Activated CD8-positive, alpha-beta memory T cell treated with anti-CD3 and anti-CD28 coated beads, Interleukin-2, amount 50 U/mL, for 1 hour (primary cell): ENCODE data around the gene MORC3.
"Not testable (repeated sequence)": the region's sequence is repeated elsewhere in the genome, so short reads cannot be mapped to it uniquely, and the experiment has no call there.

ENCODE experiments used
- DNase-seq: peaks from one replicate; pipeline ENCODE4 v3.0.0-alpha.2; 2020; ENCODE audit errors: extremely low read depth

Gene MORC3

GRCh38 chr21:36322083-36322424 is 2.1 kb downstream of the MORC3 start:
- no peak for DNase-seq

DNA sequence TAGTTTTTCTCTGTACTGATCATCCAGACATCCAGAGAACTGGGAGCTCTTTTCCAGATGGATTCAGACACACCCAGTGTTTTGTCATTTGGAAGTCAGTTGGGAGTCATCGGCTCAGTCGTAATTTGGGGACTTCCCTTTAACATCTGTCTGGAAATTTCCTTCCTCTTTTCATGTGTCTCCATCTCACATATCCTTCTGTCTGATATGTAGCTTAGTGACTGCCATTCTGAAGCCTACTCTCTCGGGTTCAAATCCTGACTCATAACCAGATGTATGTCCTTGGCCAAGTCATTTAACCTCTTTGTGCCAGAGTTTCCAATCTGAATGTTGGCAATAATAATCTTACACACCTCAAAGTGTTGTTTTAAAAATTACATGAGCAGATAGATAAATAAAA is 3.0 kb downstream of the MORC3 start:
- DNase-seq = no peak

- no peak for DNase-seq
Observed at GRCh38 chr21:36325373-36326010, 5.5 kb downstream of the MORC3 start.

GRCh38 chr21:36330904-36331303 is 10.9 kb downstream of the MORC3 start:
- no peak for DNase-seq

GRCh38 chr21:36337099-36337509 is 17.1 kb downstream of the MORC3 start:
- no peak for DNase-seq

DNA sequence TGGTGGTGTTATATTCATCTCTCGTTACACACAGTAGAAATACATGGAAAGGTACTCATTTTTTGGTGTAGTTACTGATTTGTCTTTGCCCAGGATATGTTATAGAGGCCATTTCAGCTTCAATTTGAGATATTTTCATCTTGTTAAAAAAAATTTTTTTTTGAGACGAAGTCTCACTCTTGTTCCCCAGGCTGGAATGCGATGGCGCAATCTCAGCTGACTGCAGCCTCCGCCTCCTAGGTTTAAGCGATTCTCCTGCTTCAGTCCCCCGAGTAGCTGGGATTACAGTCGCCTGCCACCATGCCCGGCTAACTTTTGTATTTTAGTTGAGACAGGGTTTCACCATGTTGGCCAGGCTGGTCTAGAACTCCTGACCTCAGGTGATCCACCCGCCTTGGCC is 19.0 kb downstream of the MORC3 start:
- DNase-seq = no peak

- DNase-seq = not testable (repeated sequence)
Observed at GRCh38 chr21:36342581-36342980, 22.6 kb downstream of the MORC3 start.

- no peak for DNase-seq
Observed at GRCh38 chr21:36344931-36345330, 24.9 kb downstream of the MORC3 start.

DNA sequence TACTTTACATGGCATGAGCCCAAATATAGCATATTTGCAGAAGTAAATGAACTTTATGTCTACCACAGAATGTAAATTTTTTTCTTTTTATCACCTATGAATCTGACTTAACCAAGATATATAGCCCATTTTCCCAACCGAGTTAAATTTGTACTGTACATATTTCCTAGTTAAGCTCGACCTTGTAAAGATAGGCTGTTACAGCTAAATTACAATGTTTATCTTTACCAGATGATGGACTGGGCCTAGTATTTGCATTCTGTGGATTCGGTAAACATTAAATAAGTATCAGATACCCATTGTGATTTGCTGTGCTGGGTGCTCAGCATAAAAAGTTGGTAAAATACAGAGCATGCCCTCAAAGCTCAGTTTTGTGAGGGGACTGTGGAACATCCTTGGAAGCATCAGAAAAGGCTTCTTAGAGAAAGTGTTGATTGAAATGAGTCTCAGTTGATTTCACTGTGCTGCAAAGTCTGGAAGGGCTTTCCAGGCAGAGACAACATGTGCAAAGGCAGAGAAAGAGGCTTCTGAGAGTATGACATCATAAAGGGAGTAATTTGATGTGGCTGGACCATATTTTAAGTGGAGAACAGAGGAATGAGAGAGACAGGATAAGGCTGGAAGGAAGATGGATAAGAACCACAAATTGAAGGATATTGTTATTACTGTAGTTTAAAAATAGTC is 27.4 kb downstream of the MORC3 start:
- no peak for DNase-seq

GRCh38 chr21:36347962-36348328 is 27.9 kb downstream of the MORC3 start:
- no peak for DNase-seq

DNA sequence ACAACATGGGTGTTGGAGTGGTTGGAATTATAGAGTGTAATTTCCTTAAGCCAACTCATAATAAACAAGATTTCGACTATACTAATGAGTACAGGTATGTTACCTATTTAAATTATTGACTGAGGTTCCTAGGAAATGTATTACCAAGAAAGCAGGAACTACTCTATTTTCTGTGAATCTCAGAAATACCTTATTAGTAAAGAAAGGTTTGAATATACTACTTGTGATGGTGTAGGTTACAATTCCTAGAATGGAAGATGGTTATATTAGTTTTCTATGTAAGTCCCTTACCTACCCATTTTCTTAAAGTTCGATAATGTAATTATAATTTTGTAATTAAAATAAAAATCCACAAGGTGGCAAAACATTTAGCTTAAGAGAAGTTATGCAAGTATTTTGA is 29.3 kb downstream of the MORC3 start:
- DNase-seq = no peak

- DNase-seq = no peak
Observed at GRCh38 chr21:36350282-36350910, 30.4 kb downstream of the MORC3 start.

GRCh38 chr21:36354918-36355680 is 35.1 kb downstream of the MORC3 start:
- no peak for DNase-seq

GRCh38 chr21:36355868-36356267 is 35.9 kb downstream of the MORC3 start:
- DNase-seq = no peak

DNA sequence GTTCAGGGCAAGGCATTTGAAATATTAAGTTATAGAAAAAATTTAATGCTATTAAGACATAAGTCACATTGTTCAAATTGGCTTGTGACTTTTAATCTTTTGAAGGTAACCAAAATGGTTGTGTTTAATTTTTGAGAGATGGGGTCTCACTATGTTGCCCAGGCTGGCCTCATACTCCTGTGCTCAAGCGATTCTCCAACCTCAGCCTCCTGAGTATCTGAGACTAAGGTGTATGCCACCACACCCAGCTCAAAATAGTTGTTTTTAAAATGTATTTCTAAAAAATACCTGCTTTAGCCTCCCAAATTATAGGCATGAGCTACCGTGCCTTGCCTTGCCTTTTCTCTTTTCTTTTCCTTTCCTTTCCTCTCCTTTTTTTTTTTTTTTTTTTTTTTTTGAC is 39.2 kb downstream of the MORC3 start:
- DNase-seq = no peak

DNA sequence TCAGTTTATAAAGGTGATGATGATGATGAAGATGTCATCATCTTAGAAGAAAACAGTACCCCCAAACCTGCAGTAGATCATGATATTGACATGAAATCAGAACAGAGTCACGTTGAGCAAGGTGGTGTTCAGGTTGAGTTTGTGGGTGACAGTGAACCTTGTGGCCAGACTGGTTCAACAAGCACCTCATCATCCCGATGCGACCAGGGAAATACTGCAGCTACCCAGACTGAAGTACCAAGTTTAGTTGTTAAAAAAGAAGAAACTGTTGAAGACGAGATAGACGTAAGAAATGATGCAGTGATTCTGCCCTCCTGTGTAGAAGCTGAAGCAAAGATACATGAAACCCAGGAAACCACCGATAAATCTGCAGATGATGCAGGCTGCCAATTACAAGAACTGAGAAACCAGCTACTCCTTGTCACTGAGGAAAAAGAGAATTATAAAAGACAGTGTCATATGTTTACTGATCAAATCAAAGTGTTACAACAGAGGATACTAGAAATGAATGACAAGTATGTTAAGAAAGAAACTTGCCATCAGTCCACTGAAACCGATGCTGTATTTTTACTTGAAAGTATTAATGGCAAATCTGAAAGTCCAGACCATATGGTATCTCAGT is 49.2 kb downstream of the MORC3 start:
- no peak for DNase-seq

DNA sequence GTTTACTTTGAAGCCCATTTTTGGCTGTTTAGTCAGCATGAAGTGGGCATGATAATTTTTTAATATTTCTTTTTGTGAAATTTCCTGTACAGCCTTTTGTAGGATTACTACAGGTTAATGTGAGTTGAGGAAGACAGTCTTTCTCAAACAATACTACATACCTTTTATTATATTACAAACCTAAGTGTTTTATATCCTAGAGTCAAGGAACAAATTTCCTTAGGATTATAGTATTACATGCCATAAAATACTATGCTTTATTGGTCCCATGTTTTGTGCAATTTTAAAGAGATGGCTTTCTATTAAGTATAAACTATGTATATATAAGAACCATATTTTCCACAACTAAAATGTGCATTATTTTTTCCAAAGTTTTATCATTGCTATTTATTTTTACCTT is 56.0 kb downstream of the MORC3 start:
- DNase-seq = no peak

GRCh38 chr21:36377391-36377842 is 57.4 kb downstream of the MORC3 start:
- no peak for DNase-seq

GRCh38 chr21:36379251-36379650 is 59.3 kb downstream of the MORC3 start:
- DNase-seq = no peak

DNA sequence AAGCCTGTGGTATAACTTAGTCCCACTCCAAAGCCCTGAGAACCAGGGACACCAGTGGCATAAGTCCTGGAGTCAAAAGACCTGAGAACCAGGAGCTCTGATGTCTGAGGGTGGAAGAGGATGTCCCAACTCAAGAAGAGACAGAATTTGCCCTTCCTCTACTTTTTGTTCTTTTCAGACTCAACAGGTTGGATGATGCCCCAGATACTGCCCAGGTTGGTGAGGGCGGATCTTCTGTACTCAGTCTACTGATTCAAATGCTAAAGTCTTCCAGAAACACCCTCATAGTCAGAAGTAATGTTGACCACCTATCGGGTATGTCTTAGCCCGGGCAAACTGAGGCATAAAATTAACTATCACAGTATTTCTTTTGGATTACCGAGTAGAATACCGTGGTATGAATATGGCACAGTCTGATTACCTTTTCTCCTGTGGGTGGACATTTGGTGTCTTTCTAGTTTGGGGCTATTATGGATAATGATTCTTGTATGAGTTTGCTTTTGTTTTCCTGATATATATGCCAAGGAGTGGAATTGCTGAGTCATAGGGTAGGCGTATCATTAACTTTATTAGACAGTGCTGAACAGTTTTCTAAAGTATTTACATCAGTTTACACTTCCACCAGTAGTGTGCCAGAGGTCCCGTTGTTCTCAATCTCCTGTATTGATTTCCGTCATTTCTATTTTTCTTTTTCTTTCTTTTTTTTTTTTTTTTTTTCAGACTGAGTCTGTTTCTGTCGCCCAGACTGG is 62.0 kb downstream of the MORC3 start:
- no peak for DNase-seq

GRCh38 chr21:36382722-36383121 is 62.7 kb downstream of the MORC3 start:
- not testable (repeated sequence) for DNase-seq

- no peak for DNase-seq
Observed at GRCh38 chr21:36384885-36385232, 64.9 kb downstream of the MORC3 start.
